GM19025 (cell line): Measurements from ENCODE around the gene RAB9A.
"Not testable (repeated sequence)": the region's sequence is repeated elsewhere in the genome, so short reads cannot be mapped to it uniquely, and the experiment has no call there.

ENCODE experiments used
- ATAC-seq: cut with Tn5 transposase; IDR thresholded peaks from one replicate; pipeline ENCODE4 v1.9.1; 2021; ENCODE audit warnings: mild to moderate bottlenecking, low read depth, moderate library complexity; ENCODE audit not compliant: unreplicated experiment

Gene RAB9A

GRCh38 chrX:13688958-13689740, at the start of gene RAB9A:
Gene RAB9A (plus strand): TSS chrX:13689128. CDS start chrX:13708747, 19,619 bp downstream.
- peak; percentile 68 for ATAC-seq

- not testable (repeated sequence) for ATAC-seq
These were observed 47.2 kb upstream of the RAB9A start for GRCh38 chrX:13641684-13642083.

GRCh38 chrX:13645464-13646153, 43.3 kb upstream of the RAB9A start:
- ATAC-seq = no peak

GRCh38 chrX:13646154-13646549, 42.8 kb upstream of the RAB9A start:
- ATAC-seq = no peak

GRCh38 chrX:13647709-13648212, 41.2 kb upstream of the RAB9A start:
- no peak for ATAC-seq

GRCh38 chrX:13648336-13648735, 40.6 kb upstream of the RAB9A start:
- not testable (repeated sequence) for ATAC-seq

GRCh38 chrX:13649838-13650237, 39.1 kb upstream of the RAB9A start:
- ATAC-seq = no peak

- ATAC-seq = no peak
These were observed 38.6 kb upstream of the RAB9A start for GRCh38 chrX:13650318-13650717.

GRCh38 chrX:13651150-13651549, 37.8 kb upstream of the RAB9A start:
- no peak for ATAC-seq

GRCh38 chrX:13652287-13652793, 36.6 kb upstream of the RAB9A start:
- peak; percentile 3 for ATAC-seq

- ATAC-seq = peak; percentile 89
These were observed 35.9 kb upstream of the RAB9A start, which contains the start of gene TCEANC for GRCh38 chrX:13652850-13653693. Gene TCEANC (plus strand): TSS chrX:13653141. CDS start chrX:13662509, 9,368 bp downstream.

GRCh38 chrX:13654116-13654515, 34.8 kb upstream of the RAB9A start:
- ATAC-seq = no peak

GRCh38 chrX:13655674-13656073, 33.3 kb upstream of the RAB9A start:
- no peak for ATAC-seq

GRCh38 chrX:13658602-13659001, 30.3 kb upstream of the RAB9A start:
- no peak for ATAC-seq

- ATAC-seq = no peak
These were observed 29.9 kb upstream of the RAB9A start for GRCh38 chrX:13659063-13659462.

- no peak for ATAC-seq
These were observed 27.1 kb upstream of the RAB9A start for GRCh38 chrX:13661735-13662288.

- ATAC-seq = no peak
These were observed 26.6 kb upstream of the RAB9A start for GRCh38 chrX:13662355-13662791.

GRCh38 chrX:13664020-13664419, 24.9 kb upstream of the RAB9A start:
- ATAC-seq = no peak

- ATAC-seq = no peak
These were observed 22.1 kb upstream of the RAB9A start for GRCh38 chrX:13666836-13667235.

GRCh38 chrX:13667919-13668318, 21.0 kb upstream of the RAB9A start:
- no peak for ATAC-seq
